Measurements from ENCODE around the gene PPFIBP2.

DNA sequence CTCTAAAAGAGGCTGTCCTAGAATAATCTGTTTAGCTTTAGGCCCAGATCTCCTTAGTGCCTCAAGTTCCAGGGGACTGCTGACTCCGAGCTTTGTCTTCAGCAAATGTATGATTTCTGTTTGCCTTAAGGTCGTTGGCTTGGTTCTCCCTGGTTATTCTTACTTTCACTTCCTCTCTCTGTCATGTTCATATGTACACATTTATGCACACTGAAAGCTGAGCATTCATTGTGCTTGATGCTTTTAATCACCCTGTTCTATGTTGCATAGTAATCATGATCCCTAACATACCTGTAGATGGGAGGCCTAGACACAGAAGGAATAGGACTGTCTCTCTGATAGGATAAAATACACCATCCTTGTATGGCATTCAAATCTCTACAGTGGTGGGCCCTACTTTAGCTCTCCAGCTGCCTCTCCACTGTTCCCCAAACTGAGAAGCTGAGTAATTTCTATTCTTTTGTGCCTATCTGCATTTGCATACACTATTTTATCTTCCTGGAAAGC is 7.2 kb downstream of the PPFIBP2 start:
- TF ChIP-seq, protein P1, sequence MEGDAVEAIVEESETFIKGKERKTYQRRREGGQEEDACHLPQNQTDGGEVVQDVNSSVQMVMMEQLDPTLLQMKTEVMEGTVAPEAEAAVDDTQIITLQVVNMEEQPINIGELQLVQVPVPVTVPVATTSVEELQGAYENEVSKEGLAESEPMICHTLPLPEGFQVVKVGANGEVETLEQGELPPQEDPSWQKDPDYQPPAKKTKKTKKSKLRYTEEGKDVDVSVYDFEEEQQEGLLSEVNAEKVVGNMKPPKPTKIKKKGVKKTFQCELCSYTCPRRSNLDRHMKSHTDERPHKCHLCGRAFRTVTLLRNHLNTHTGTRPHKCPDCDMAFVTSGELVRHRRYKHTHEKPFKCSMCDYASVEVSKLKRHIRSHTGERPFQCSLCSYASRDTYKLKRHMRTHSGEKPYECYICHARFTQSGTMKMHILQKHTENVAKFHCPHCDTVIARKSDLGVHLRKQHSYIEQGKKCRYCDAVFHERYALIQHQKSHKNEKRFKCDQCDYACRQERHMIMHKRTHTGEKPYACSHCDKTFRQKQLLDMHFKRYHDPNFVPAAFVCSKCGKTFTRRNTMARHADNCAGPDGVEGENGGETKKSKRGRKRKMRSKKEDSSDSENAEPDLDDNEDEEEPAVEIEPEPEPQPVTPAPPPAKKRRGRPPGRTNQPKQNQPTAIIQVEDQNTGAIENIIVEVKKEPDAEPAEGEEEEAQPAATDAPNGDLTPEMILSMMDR (IDR thresholded peaks at IDR 0.05), result no peak
- no peak for TF ChIP-seq POLR2A (IDR thresholded peaks at IDR 0.05)

All from stomach (tissue), 4 donors.